Activated B cell treated with CpG ODN at 0.5 μM for 24 hours (primary cell): ENCODE results near the gene PCDHB3. TPM values are rescaled to one million over a fixed set of nuclear protein-coding genes. Genes with fewer than 3 reads are reported as not detected.
"Not testable (repeated sequence)": the region's sequence is repeated elsewhere in the genome, so short reads cannot be mapped to it uniquely, and the experiment has no call there.

ENCODE experiments used
- ATAC-seq: fragments of 200-7000 bp; cut with Tn5 transposase; one replicate; pipeline ENCODE4 v1.10.0; 2021; ENCODE audit warnings: low read depth, mild to moderate bottlenecking, moderate library complexity
- CTCF ChIA-PET: fragments of 350-600 bp; sonication (Branson Sonifier 250); formaldehyde crosslinking; loops from one replicate; lab custom pipeline; 2021; ENCODE audit warnings: antibody characterized with exemption; lab: Charles Lee
- POLR2A ChIA-PET: fragments of 350-600 bp; sonication (Branson Sonifier 250); formaldehyde crosslinking; loops from one replicate; lab custom pipeline; 2021; ENCODE audit warnings: antibody characterized with exemption; lab: Charles Lee
- DNase-seq: peaks from one replicate; pipeline ENCODE4 v3.0.0; 2022
- H3K27ac Mint-ChIP-seq: one replicate; pipeline ENCODE4 v1.8.0; 2020; ENCODE audit warnings: mixed read lengths
- H3K27me3 Mint-ChIP-seq: one replicate; pipeline ENCODE4 v1.8.0; 2021; ENCODE audit warnings: mixed read lengths
- H3K36me3 Mint-ChIP-seq: one replicate; pipeline ENCODE4 v1.8.0; 2021; ENCODE audit warnings: low read depth, mixed read lengths
- H3K4me1 Mint-ChIP-seq: one replicate; pipeline ENCODE4 v1.8.0; 2021; ENCODE audit warnings: mixed read lengths
- H3K4me3 Mint-ChIP-seq: one replicate; pipeline ENCODE4 v1.8.0; 2020; ENCODE audit warnings: mild to moderate bottlenecking, mixed read lengths
- H3K9me3 Mint-ChIP-seq: one replicate; pipeline ENCODE4 v1.8.0; 2020; ENCODE audit warnings: mixed read lengths
- CTCF ChIP-seq: fragments of 200-600 bp; IDR thresholded peaks from one replicate; pipeline ENCODE4 v1.8.0; 2022; ENCODE audit warnings: antibody characterized with exemption, mild to moderate bottlenecking
- intact Hi-C: fragments of 100-400 bp; cut with micrococcal nuclease; formaldehyde crosslinking; loops from one replicate; pipeline ENCODE4 v1.15.1; 2024
- total RNA-seq: library from RNA; stranded (reverse); gene quantifications from 2 replicates; pipeline ENCODE4 v1.2.3, GENCODE V29; 2022

PCDHB3 gene
- total RNA-seq, 1 donor from 2014 or later = not detected

DNA sequence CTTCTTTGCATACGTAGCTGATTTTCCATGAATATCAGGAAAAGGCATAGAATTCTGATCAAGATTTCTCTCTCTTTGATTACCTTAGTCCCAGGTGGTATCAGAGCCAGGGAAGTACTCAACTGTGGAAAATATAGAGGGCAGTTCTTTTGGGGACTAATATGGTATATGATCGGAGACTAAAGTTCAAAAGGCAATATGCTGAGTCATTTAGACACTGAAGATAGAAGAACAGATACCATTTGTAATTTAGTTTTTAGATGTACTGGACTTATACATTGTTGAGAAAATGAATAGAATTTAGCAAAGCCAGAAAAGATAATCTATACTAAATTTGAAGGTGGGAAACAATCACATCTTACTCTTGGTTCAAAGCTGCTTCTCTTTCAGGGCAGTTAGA lies 5.1 kb downstream of the PCDHB3 start:
- ChIA-PET CTCF (no interaction called here), POLR2A (no interaction called here)
- TF ChIP-seq CTCF = no peak
- H3K27ac Mint-ChIP-seq = no peak overlapping the region
- peaks cover 6% of the 10 kb centered on the region for H3K9me3 Mint-ChIP-seq
- no peaks in the 10 kb centered on the region for H3K36me3 Mint-ChIP-seq
- H3K27me3 Mint-ChIP-seq = peaks cover 9% of the 10 kb centered on the region
- intact Hi-C loops = loop anchor here (10.0 kb wide), 1 partner anchor 241 kb away; the partner anchor contains the start of gene PCDHA11
- ATAC-seq (no peak), DNase-seq (no peak)
- no peak overlapping the region for H3K4me3 Mint-ChIP-seq
- no peaks in the 10 kb centered on the region for H3K4me1 Mint-ChIP-seq

- no peak for ATAC-seq
- H3K27me3 Mint-ChIP-seq = peaks cover 6% of the 10 kb centered on the region
- ChIA-PET CTCF (no interaction called here), POLR2A (no interaction called here)
- H3K27ac Mint-ChIP-seq = no peak overlapping the region
- DNase-seq = no peak
- intact Hi-C loops = no loop called here
- no peaks in the 10 kb centered on the region for H3K36me3 Mint-ChIP-seq
- H3K9me3 Mint-ChIP-seq = peaks cover 27% of the 10 kb centered on the region
- no peaks in the 10 kb centered on the region for H3K4me1 Mint-ChIP-seq
- H3K4me3 Mint-ChIP-seq = no peak overlapping the region
- TF ChIP-seq CTCF = no peak
These were observed 19.0 kb downstream of the PCDHB3 start for GRCh38 chr5:141119250-141119649.

DNA sequence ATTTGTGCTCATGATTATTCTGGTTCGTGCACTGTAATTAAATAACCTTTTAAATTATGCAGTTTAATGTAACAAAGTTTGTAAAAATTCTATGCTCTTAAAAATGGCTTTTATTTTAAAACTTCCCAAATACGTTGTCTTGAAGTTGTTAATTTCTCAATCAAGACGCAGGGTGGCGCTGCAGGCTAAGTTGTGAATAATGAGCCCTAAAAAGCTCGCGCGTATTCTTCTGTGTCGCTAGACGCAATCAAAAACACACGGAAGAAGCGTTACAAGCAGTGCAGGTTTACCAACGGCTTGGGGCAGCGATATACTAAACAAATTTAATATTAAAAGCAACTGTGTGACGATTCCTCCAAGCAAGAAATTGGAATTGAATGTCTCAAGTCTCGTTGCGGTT lies 21.3 kb downstream of the PCDHB3 start, which contains the start of gene PCDHB4:
Gene PCDHB4, plus strand, starts transcription at position 256 of the 400 bp plus-strand sequence. CDS start 181 bp downstream, outside the sequence.
- Mint-ChIP-seq H3K36me3 (no peaks in the 10 kb centered on the region), H3K4me1 (no peaks in the 10 kb centered on the region), H3K9me3 (peaks cover 10% of the 10 kb centered on the region), H3K27me3 (peaks cover 6% of the 10 kb centered on the region), H3K4me3 (no peak within 1 kb of the TSS), H3K27ac (no peak within 1 kb of the TSS)
- intact Hi-C loops = no loop called here
- no peak for ATAC-seq
- DNase-seq = no peak
- CTCF ChIA-PET = no interaction called here
- no peak for TF ChIP-seq CTCF
- POLR2A ChIA-PET = no interaction called here

DNA sequence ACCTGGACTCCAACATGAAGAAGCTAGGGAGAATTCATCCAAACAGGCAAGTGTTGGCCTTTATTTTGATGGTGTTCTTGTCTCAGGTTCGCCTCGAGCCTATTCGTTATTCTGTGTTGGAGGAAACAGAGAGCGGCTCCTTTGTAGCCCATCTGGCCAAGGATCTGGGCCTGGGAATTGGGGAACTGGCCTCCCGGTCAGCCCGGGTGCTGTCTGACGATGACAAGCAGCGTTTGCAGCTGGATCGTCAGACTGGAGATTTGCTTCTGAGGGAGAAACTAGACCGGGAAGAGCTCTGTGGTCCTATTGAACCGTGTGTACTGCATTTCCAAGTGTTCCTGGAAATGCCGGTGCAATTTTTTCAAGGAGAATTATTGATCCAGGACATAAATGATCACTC lies 21.7 kb downstream of the PCDHB3 start:
- H3K27ac Mint-ChIP-seq = no peak overlapping the region
- CTCF ChIA-PET = no interaction called here
- DNase-seq (no peak), ATAC-seq (no peak)
- peaks cover 6% of the 10 kb centered on the region for H3K27me3 Mint-ChIP-seq
- TF ChIP-seq CTCF = no peak
- intact Hi-C loops = no loop called here
- H3K4me3 Mint-ChIP-seq = no peak overlapping the region
- peaks cover 7% of the 10 kb centered on the region for H3K9me3 Mint-ChIP-seq
- no peaks in the 10 kb centered on the region for H3K36me3 Mint-ChIP-seq
- POLR2A ChIA-PET = no interaction called here
- no peaks in the 10 kb centered on the region for H3K4me1 Mint-ChIP-seq

GRCh38 chr5:141123396-141124135 lies 23.3 kb downstream of the PCDHB3 start:
- CTCF ChIA-PET, intact Hi-C loops: not testable (repeated sequence)

More at GRCh38 chr5:141123396-141124135, 23.3 kb downstream of the PCDHB3 start:
- ATAC-seq, POLR2A ChIA-PET, H3K9me3 Mint-ChIP-seq, H3K36me3 Mint-ChIP-seq, H3K4me1 Mint-ChIP-seq, H3K27me3 Mint-ChIP-seq, H3K27ac Mint-ChIP-seq, H3K4me3 Mint-ChIP-seq, DNase-seq: not testable (repeated sequence)
